Naive thymus-derived CD4-positive, alpha-beta T cell (primary cell): ENCODE results near the gene CDCA5. TPM values are rescaled to one million over a fixed set of nuclear protein-coding genes. Genes with fewer than 3 reads are reported as not detected.

ENCODE experiments used
- ATAC-seq: fragments of 150-1000 bp; cut with Tn5 transposase; 2 replicates; pipeline ENCODE4 v1.10.0; 2021; ENCODE audit warnings: mild to moderate bottlenecking, moderate library complexity
- CTCF ChIA-PET: fragments of 350-600 bp; sonication (Branson Sonifier 250); formaldehyde crosslinking; loops from one replicate; lab custom pipeline; 2021; ENCODE audit warnings: antibody characterized with exemption; lab: Charles Lee
- POLR2A ChIA-PET: fragments of 350-600 bp; sonication (Branson Sonifier 250); formaldehyde crosslinking; loops from one replicate; lab custom pipeline; 2021; ENCODE audit warnings: antibody characterized with exemption, inconsistent platforms; lab: Charles Lee
- DNase-seq, 9 donors: peaks; one replicate each; pipeline versions ENCODE4 v3.0.0 to v3.0.0-alpha.2; 2020 to 2022; ENCODE audit warnings: mixed read lengths in 1 of 9
- H3K27ac ChIP-seq: one replicate; pipeline ENCODE4 v1.7.0; 2013; ENCODE audit warnings: mild to moderate bottlenecking, low read depth, low read length, moderate library complexity
- H3K27me3 ChIP-seq, 2 donors: one replicate each; pipeline ENCODE4 v1.7.0; 2013; ENCODE audit warnings: low read length in 2 of 2, mild to moderate bottlenecking in 2 of 2, moderate library complexity in 2 of 2; ENCODE audit not compliant: control insufficient read depth in 2 of 2, insufficient read depth in 2 of 2
- H3K36me3 ChIP-seq, 3 experiments: 1 replicate in 2 of 3; 2 replicates in 1 of 3; pipeline ENCODE4 v1.7.0; 2013; ENCODE audit warnings: low read length in 3 of 3, mild to moderate bottlenecking in 3 of 3, moderate library complexity in 1 of 3; ENCODE audit not compliant: insufficient read depth in 3 of 3, control insufficient read depth in 2 of 3
- H3K4me1 ChIP-seq, 2 donors: one replicate each; pipeline ENCODE4 v1.7.0; 2013; ENCODE audit warnings: low read length in 2 of 2, mild to moderate bottlenecking in 2 of 2, moderate library complexity in 1 of 2; ENCODE audit not compliant: control insufficient read depth in 2 of 2, insufficient read depth in 2 of 2
- H3K4me3 ChIP-seq: 2 replicates; pipeline ENCODE4 v1.7.0; 2013; ENCODE audit warnings: mild to moderate bottlenecking, low read length
- H3K9me3 ChIP-seq, 3 experiments: 1 replicate in 2 of 3; 2 replicates in 1 of 3; pipeline ENCODE4 v1.7.0; 2013; ENCODE audit warnings: low read length in 3 of 3; ENCODE audit not compliant: control insufficient read depth in 2 of 3
- H3K27ac Mint-ChIP-seq, 9 donors: one replicate each; pipeline ENCODE4 v1.8.0; 2020 to 2022; ENCODE audit warnings: mixed read lengths in 9 of 9, mild to moderate bottlenecking in 8 of 9, moderate library complexity in 5 of 9, inconsistent platforms in 2 of 9
- H3K27me3 Mint-ChIP-seq, 5 donors: one replicate each; pipeline ENCODE4 v1.8.0; 2021 to 2022; ENCODE audit warnings: mixed read lengths in 5 of 5, mild to moderate bottlenecking in 1 of 5
- H3K36me3 Mint-ChIP-seq, 5 donors: one replicate each; pipeline ENCODE4 v1.8.0; 2020 to 2022; ENCODE audit warnings: mixed read lengths in 5 of 5, mild to moderate bottlenecking in 3 of 5, inconsistent platforms in 1 of 5
- H3K4me1 Mint-ChIP-seq, 7 donors: one replicate each; pipeline ENCODE4 v1.8.0; 2020 to 2022; ENCODE audit warnings: mixed read lengths in 7 of 7, mild to moderate bottlenecking in 3 of 7, inconsistent platforms in 1 of 7
- H3K4me3 Mint-ChIP-seq, 10 donors: one replicate each; pipeline ENCODE4 v1.8.0; 2020 to 2022; ENCODE audit warnings: mild to moderate bottlenecking in 10 of 10, mixed read lengths in 10 of 10, moderate library complexity in 6 of 10, inconsistent platforms in 2 of 10
- H3K9me3 Mint-ChIP-seq, 11 donors: one replicate each; pipeline ENCODE4 v1.8.0; 2020 to 2022; ENCODE audit warnings: mixed read lengths in 11 of 11, mild to moderate bottlenecking in 4 of 11, inconsistent platforms in 1 of 11, moderate library complexity in 1 of 11
- intact Hi-C, 2 donors: fragments of 100-400 bp; cut with micrococcal nuclease; formaldehyde crosslinking; loops; one replicate each; pipeline ENCODE4 v1.15.1; 2023
- polyA plus RNA-seq, 2 donors: library from polyadenylated mRNA; unstranded; fragments of 300-500 nt; fragmentation: Illumina TruSeq; gene quantifications; one replicate each; pipeline ENCODE4 v1.2.3, GENCODE V29; 2021
- total RNA-seq, 6 experiments: library from RNA in 5 of 6; stranded (reverse) in 5 of 6; gene quantifications; 1 replicate in 5 of 6; 2 replicates in 1 of 6; pipeline ENCODE4 v1.2.3 and lab custom pipeline; 2021 to 2026

The CDCA5 gene
- total and polyA plus RNA-seq, 7 experiments from 2014 or later: 0.31 to 68.1 (median 0.73) TPM

DNA sequence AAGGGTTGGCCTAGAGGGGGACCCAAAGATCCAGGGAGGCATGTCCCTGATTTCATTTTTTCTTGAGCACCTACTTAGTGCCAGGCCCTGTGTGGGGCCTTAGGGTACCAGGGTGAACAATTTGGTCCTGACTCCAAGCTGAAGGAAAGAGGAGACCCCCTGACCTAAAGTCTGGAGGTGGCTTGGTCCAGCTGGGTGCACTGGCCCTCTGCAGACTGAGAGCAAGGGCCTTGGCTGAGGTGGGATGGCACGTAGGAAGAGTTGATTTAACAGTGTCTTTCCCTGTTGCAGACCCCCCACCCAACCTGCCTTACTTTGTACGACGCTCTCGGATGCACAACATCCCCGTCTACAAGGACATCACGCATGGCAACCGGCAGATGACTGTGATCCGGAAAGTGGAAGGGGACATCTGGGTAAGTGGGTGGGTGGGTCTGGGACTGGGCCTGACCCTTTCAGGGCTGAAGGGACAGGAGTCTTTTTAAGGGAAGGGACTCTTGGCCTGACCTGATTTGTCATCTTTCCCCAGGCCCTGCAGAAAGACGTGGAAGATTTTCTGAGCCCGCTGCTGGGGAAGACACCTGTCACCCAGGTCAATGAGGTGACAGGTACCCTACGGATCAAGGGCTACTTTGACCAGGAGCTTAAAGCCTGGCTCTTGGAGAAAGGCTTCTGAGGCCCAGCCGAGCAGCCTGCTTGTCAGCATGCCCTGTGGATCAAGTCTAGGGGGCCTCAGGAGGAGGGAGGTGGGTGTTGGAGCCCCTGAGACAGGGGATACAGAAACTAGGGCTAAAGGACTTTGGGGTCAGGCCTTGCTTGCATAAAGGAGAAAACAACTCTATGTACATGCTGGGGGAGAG is 41.6 kb upstream of the CDCA5 start:
- Histone ChIP-seq H3K27ac (no peak overlapping the region), H3K36me3 (peaks cover 19 to 72% (median 27%) of the 10 kb centered on the region in 3 experiments), H3K4me1 (peaks cover 15 to 17% of the 10 kb centered on the region in 2 donors), H3K27me3 (no peaks in the 10 kb centered on the region), H3K4me3 (no peak overlapping the region), H3K9me3 (no peaks in the 10 kb centered on the region)
- Mint-ChIP-seq H3K27me3 (no peaks in the 10 kb centered on the region), H3K27ac (peak overlapping the region in 1 of 9 donors; percentile 60), H3K4me3 (no peak overlapping the region), H3K9me3 (peaks cover 0 to 3% (median 0%) of the 10 kb centered on the region in 11 donors), H3K36me3 (peaks cover 0 to 34% (median 18%) of the 10 kb centered on the region in 5 donors), H3K4me1 (peaks cover 10 to 38% (median 30%) of the 10 kb centered on the region in 7 donors)
- intact Hi-C loops: no loop called here
- ChIA-PET POLR2A (interaction anchor here (0.5 to 9.9 kb wide), 6 partner anchors 8 to 373 kb away, joined by 3 to 237 read pairs (median 4); partner anchors contain the start of genes MALAT1 and SYVN1), CTCF (interaction anchor here (1.4 kb wide), 1 partner anchor 15 kb away, joined by 4 read pairs; no protein-coding TSS in a partner anchor)
- DNase-seq (no peak), ATAC-seq (no peak)

DNA sequence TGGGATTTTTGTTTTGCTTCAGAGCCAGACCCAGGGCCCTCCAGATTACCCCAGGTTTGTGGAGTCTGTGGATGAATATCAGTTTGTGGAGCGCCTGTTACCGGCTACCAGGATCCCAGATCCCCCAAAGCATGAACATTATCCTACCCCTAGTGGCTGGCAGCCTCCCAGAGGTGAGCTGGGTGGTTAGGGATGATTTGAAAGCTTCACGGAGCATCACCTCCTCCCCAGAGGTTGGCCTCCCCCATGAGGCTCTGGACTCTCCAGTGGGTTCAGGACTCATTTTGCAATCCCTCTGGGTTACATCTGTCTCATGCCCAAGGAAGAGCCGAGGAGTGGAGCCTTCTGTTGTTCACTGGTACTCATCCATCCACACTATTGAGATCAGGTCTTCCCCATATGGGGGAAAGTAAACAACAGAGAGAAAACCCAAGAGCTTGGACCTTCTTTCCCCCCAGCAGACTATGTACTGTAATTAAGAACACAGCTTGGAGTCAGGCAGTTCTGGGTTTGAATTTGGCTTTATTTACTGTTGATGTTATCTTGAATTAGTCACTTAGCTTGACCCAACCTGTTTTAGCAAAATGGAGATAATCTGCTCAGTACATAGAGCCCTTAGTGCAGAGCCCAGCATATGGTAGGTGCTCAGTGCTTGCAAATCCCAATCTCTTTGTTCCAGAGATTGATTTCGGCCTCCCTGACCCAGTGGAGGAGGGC is 40.8 kb upstream of the CDCA5 start:
- CTCF ChIA-PET: interaction anchor here (1.4 kb wide), 1 partner anchor 14 kb away, joined by 4 read pairs; no protein-coding TSS in a partner anchor

DNA sequence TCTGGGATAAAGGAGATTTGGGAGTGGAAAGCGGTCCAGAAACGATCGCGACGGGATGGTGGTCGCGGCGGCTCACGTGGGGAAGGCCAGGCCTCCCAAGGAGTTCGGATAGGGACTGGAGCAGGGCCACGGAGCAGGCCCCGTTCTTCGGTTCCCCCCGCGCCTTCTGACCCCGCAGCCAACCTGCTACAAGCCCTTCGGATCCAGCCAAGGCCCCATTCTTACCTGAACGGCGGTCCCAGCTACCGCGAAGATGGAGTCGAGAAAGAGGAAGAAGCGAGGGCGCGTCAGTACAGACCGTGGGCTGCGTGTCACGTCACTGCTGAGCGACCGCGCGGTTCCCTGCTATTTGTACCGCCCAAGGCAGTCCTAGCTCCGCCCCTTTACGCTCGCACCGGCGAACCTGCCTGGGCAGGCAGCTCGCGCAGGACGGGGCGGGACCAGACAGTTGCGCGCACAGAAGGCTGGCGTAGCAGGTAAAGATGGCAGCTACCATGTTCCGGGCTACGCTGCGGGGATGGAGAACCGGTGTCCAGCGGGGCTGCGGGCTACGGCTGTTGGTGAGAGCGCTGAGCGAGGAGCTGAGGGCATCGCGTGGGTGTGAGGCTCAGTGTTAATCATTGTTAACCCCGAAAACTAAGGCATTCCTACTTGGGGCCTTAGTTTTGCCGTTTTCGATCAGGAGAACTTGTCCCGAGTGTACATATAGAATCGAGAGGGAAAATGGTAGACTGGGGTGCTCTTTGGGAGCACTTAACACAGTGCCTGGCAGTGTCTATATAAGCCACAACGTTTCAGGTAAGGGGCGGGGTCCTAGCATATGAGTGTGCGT is 38.2 kb upstream of the CDCA5 start, which contains the start of the genes FAU and MRPL49:
Gene FAU (minus strand): TSS at position 270 of the 832 bp plus-strand sequence. CDS start 321 bp downstream, outside the sequence.
Gene MRPL49 (plus strand): TSS at position 457 of the 832 bp plus-strand sequence. CDS start 26 bp downstream, at position 483.
- H3K36me3 Mint-ChIP-seq: peaks cover 0 to 43% (median 35%) of the 10 kb centered on the region in 5 donors
- CTCF ChIA-PET: interaction anchor here (0.7 to 3.1 kb wide), 10 partner anchors 9 to 343 kb away, joined by 3 to 48 read pairs (median 4); partner anchors contain the start of genes ARL2, SYVN1 and TM7SF2
- H3K4me3 Mint-ChIP-seq: peak within 1 kb of the TSS; percentile 98 to 100 (median 99)
- H3K27ac Mint-ChIP-seq: peak within 1 kb of the TSS; percentile 98 to 100 (median 100)
- Histone ChIP-seq H3K9me3 (no peaks in the 10 kb centered on the region), H3K4me1 (peaks cover 15 to 20% of the 10 kb centered on the region in 2 donors), H3K36me3 (peaks cover 24 to 63% (median 28%) of the 10 kb centered on the region in 3 experiments), H3K4me3 (peak within 1 kb of the TSS; percentile 99), H3K27me3 (no peaks in the 10 kb centered on the region), H3K27ac (peak within 1 kb of the TSS; percentile 99)
- DNase-seq (peak; percentile 91 to 99 (median 98)), ATAC-seq (peak; percentile 86)
- POLR2A ChIA-PET: interaction anchor here (0.8 to 9.9 kb wide), 34 partner anchors 11 to 804 kb away, joined by 3 to 237 read pairs (median 5); partner anchors contain the start of genes ARL2, ATG2A, CAPN1 and MAJIN
- H3K4me1 Mint-ChIP-seq: peaks cover 17 to 62% (median 49%) of the 10 kb centered on the region in 7 donors
- peaks cover 0 to 5% (median 0%) of the 10 kb centered on the region in 11 donors for H3K9me3 Mint-ChIP-seq
- intact Hi-C loops: loop anchor here (1.0 to 2.0 kb wide), 13 partner anchors 11 to 1223 kb away; partner anchors contain the start of genes CAPN1 (in 2 of the 2), CDCA5 (in 2 of the 2), SNX15 (in 2 of the 2) and ZFPL1 (in 2 of the 2)
- H3K27me3 Mint-ChIP-seq: no peaks in the 10 kb centered on the region

More for the DNA sequence above, 40.8 kb upstream of the CDCA5 start:
- Histone ChIP-seq H3K27me3 (no peaks in the 10 kb centered on the region), H3K36me3 (peaks cover 26 to 72% (median 27%) of the 10 kb centered on the region in 3 experiments), H3K4me1 (peaks cover 15 to 17% of the 10 kb centered on the region in 2 donors), H3K27ac (no peak overlapping the region), H3K9me3 (no peaks in the 10 kb centered on the region), H3K4me3 (no peak overlapping the region)
- Mint-ChIP-seq H3K27ac (peak overlapping the region in 5 of 9 donors; percentile 10 to 78 (median 66)), H3K36me3 (peaks cover 0 to 40% (median 24%) of the 10 kb centered on the region in 5 donors), H3K9me3 (peaks cover 0 to 3% (median 0%) of the 10 kb centered on the region in 11 donors), H3K27me3 (no peaks in the 10 kb centered on the region), H3K4me1 (peaks cover 12 to 46% (median 36%) of the 10 kb centered on the region in 7 donors), H3K4me3 (peak overlapping the region in 9 of 10 donors; percentile 10 to 70 (median 35))
- ATAC-seq: no peak
- no peak for DNase-seq
- intact Hi-C loops: no loop called here
- POLR2A ChIA-PET: interaction anchor here (0.5 to 9.9 kb wide), 5 partner anchors 9 to 83 kb away, joined by 3 to 237 read pairs (median 5); partner anchors contain the start of genes SYVN1 and TM7SF2

DNA sequence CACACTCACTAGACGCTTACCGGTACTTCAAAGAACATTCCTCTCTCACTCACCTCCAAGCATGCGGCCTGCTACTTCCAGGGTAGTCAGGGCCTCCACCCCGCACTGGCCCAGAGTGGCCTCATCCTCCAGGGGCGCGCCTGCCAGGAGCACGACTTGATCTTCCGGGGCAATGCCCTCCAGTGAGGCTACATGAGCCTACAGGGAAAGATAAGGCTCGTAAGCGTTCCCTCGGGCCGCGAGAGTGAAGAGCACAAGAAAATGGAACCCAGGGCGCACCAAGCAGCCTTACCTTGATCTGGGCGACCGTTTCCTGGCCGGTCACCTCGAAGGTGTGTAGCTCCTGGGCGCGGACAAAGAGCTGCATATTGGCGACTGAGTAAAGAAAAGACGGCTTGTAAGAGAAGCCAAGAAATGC is 37.6 kb upstream of the CDCA5 start:
- ChIA-PET CTCF (interaction anchor here (0.7 to 3.1 kb wide), 9 partner anchors 10 to 400 kb away, joined by 3 to 48 read pairs (median 4); partner anchors contain the start of genes ARL2, SYVN1 and TM7SF2), POLR2A (interaction anchor here (0.8 to 9.9 kb wide), 34 partner anchors 11 to 804 kb away, joined by 3 to 237 read pairs (median 5); partner anchors contain the start of genes ARL2, ATG2A, CAPN1 and MAJIN)
- no peaks in the 10 kb centered on the region for H3K9me3 ChIP-seq
- peaks cover 0 to 37% (median 33%) of the 10 kb centered on the region in 5 donors for H3K36me3 Mint-ChIP-seq
- H3K4me1 ChIP-seq: peaks cover 19 to 24% of the 10 kb centered on the region in 2 donors
- H3K4me3 ChIP-seq: peak overlapping the region; percentile 99
- H3K27ac ChIP-seq: peak overlapping the region; percentile 99
- DNase-seq (peak in 3 of 9 donors; percentile 23 to 41 (median 27)), ATAC-seq (no peak)
- H3K9me3 Mint-ChIP-seq: peaks cover 0 to 2% (median 0%) of the 10 kb centered on the region in 11 donors
- intact Hi-C loops: no loop called here
- H3K36me3 ChIP-seq: peaks cover 19 to 57% (median 21%) of the 10 kb centered on the region in 3 experiments
- H3K27me3 Mint-ChIP-seq: no peaks in the 10 kb centered on the region
- H3K4me3 Mint-ChIP-seq: peak overlapping the region; percentile 98 to 100 (median 99)
- H3K27me3 ChIP-seq: no peaks in the 10 kb centered on the region
- peak overlapping the region; percentile 98 to 100 (median 100) for H3K27ac Mint-ChIP-seq
- peaks cover 18 to 66% (median 52%) of the 10 kb centered on the region in 7 donors for H3K4me1 Mint-ChIP-seq

DNA sequence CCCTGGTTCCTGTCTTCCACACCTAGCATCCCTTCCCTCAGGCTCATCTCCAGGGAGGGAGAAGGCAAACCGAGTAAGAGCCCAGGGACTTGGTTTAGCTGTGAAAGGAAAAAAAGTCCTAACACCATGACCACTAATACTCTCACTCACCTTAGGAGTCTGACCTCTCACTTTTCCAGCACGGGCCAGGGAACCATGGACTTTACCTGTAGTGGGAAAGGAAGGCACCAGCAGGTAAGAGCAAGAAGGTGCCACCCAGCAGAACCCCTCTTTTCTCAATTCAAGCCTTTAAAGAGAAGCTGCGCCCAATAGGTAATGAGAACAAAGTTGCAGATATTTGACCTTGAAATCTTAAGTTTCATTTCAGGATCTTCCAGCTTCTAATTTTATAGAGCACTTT is 37.0 kb upstream of the CDCA5 start:
- H3K27me3 ChIP-seq: no peaks in the 10 kb centered on the region
- intact Hi-C loops: no loop called here
- Mint-ChIP-seq H3K27ac (peak overlapping the region; percentile 98 to 100 (median 100)), H3K27me3 (no peaks in the 10 kb centered on the region), H3K4me3 (peak overlapping the region; percentile 98 to 100 (median 99)), H3K4me1 (peaks cover 18 to 70% (median 52%) of the 10 kb centered on the region in 7 donors), H3K9me3 (peaks cover 0 to 2% (median 0%) of the 10 kb centered on the region in 11 donors), H3K36me3 (peaks cover 0 to 34% (median 31%) of the 10 kb centered on the region in 5 donors)
- H3K27ac ChIP-seq: peak overlapping the region; percentile 99
- ChIA-PET POLR2A (interaction anchor here (0.5 to 9.9 kb wide), 20 partner anchors 10 to 849 kb away, joined by 3 to 237 read pairs (median 8); partner anchors contain the start of genes ARL2, MEN1, SAC3D1 and SF1), CTCF (interaction anchor here (0.7 to 3.1 kb wide), 3 partner anchors 9 to 400 kb away, joined by 3 to 48 read pairs (median 10); partner anchors contain the start of genes ARL2 and TM7SF2)
- DNase-seq (no peak), ATAC-seq (no peak)
- H3K4me1 ChIP-seq: peaks cover 25 to 30% of the 10 kb centered on the region in 2 donors
- H3K36me3 ChIP-seq: peaks cover 16 to 54% (median 19%) of the 10 kb centered on the region in 3 experiments
- H3K9me3 ChIP-seq: no peaks in the 10 kb centered on the region
- peak overlapping the region; percentile 99 for H3K4me3 ChIP-seq
